HEK293 (cell line): Measurements from ENCODE around the gene IGSF11.

Experiments
- CTCF ChIA-PET: fragments of 350-600 bp; formaldehyde crosslinking; extraction: SDS; loops from one replicate; lab custom pipeline; 2021; ENCODE audit warnings: antibody characterized with exemption; lab: Yijun Ruan, JAX
- POLR2A ChIA-PET: fragments of 300-600 bp; formaldehyde crosslinking; extraction: SDS; loops from one replicate; lab custom pipeline; 2020; ENCODE audit warnings: antibody characterized with exemption, inconsistent platforms; lab: Yijun Ruan, JAX
- H3K27ac ChIP-seq: fragments of 200-500 bp; sonication (Bioruptor generic); 2 replicates; pipeline ENCODE4 v1.5.1; 2014; ENCODE audit warnings: low read depth, low read length, control low read depth, inconsistent platforms; ENCODE audit errors: extremely low read depth
- H3K36me3 ChIP-seq, 2 experiments: fragments of 200-500 bp in 1 of 2; sonication (Bioruptor generic) in 1 of 2; 1 replicate in 1 of 2; 2 replicates in 1 of 2; pipeline ENCODE4 v1.5.1; 2014 to 2017; ENCODE audit warnings: inconsistent platforms in 2 of 2, low read length in 2 of 2; ENCODE audit not compliant: control insufficient read depth in 2 of 2, insufficient read depth in 1 of 2
- H3K4me1 ChIP-seq: fragments of 200-500 bp; sonication (Bioruptor generic); 2 replicates; pipeline ENCODE4 v1.5.1; 2014; ENCODE audit warnings: mild to moderate bottlenecking, low read length, inconsistent platforms; ENCODE audit not compliant: control insufficient read depth, insufficient read depth
- H3K4me3 ChIP-seq: 2 replicates; pipeline ENCODE4 v1.5.1; 2011; ENCODE audit warnings: low read depth, mild to moderate bottlenecking, control low read depth, low read length, moderate library complexity
- H3K9me3 ChIP-seq: fragments of 200-500 bp; sonication (Bioruptor generic); 2 replicates; pipeline ENCODE4 v1.5.1; 2014; ENCODE audit warnings: low read depth, low read length, inconsistent platforms; ENCODE audit not compliant: control insufficient read depth, insufficient read depth
- SP2 ChIP-seq: fragments of 450-650 bp; formaldehyde crosslinking; IDR thresholded peaks from 2 replicates; pipeline ENCODE4 v1.5.1; 2016; ENCODE audit warnings: missing biosample characterization, missing genetic modification characterization
- SP7 ChIP-seq: fragments of 450-650 bp; formaldehyde crosslinking; IDR thresholded peaks from 2 replicates; pipeline ENCODE4 v1.5.1; 2016; ENCODE audit warnings: missing biosample characterization, missing genetic modification characterization
- ZBTB1 ChIP-seq: fragments of 450-650 bp; formaldehyde crosslinking; IDR thresholded peaks from 2 replicates; pipeline ENCODE4 v1.5.1; 2016; ENCODE audit warnings: missing biosample characterization, missing genetic modification characterization
- ZNF174 ChIP-seq: fragments of 450-650 bp; formaldehyde crosslinking; IDR thresholded peaks from 2 replicates; pipeline ENCODE4 v1.5.0; 2017; ENCODE audit warnings: missing biosample characterization, mild to moderate bottlenecking, missing genetic modification characterization
- ZNF214 ChIP-seq: fragments of 450-650 bp; formaldehyde crosslinking; IDR thresholded peaks from 2 replicates; pipeline ENCODE4 v1.5.1; 2017; ENCODE audit warnings: missing biosample characterization, mild to moderate bottlenecking, missing genetic modification characterization, borderline replicate concordance
- ZNF324 ChIP-seq: fragments of 450-650 bp; formaldehyde crosslinking; IDR thresholded peaks from 2 replicates; pipeline ENCODE4 v1.5.1; 2016; ENCODE audit warnings: missing biosample characterization, missing genetic modification characterization
- ZNF398 ChIP-seq: fragments of 450-650 bp; formaldehyde crosslinking; IDR thresholded peaks from 2 replicates; pipeline ENCODE4 v1.5.1; 2017; ENCODE audit warnings: missing biosample characterization, missing genetic modification characterization
- ZNF404 ChIP-seq: fragments of 450-650 bp; formaldehyde crosslinking; IDR thresholded peaks from 2 replicates; pipeline ENCODE4 v1.5.1; 2017; ENCODE audit warnings: missing biosample characterization, missing genetic modification characterization
- ZNF518A ChIP-seq: fragments of 450-650 bp; formaldehyde crosslinking; conservative IDR thresholded peaks from 2 replicates; pipeline ENCODE4 v1.5.1; 2016; ENCODE audit warnings: low read depth, missing biosample characterization, missing genetic modification characterization
- ZNF549 ChIP-seq: fragments of 450-650 bp; IDR thresholded peaks from 2 replicates; pipeline ENCODE4 v1.5.1; 2018; ENCODE audit warnings: missing biosample characterization, missing genetic modification characterization, mild to moderate bottlenecking, inconsistent platforms, moderate library complexity
- ZNF558 ChIP-seq: fragments of 450-650 bp; formaldehyde crosslinking; IDR thresholded peaks from 2 replicates; pipeline ENCODE4 v1.5.1; 2016; ENCODE audit warnings: missing biosample characterization, missing genetic modification characterization
- ZNF560 ChIP-seq: fragments of 450-650 bp; formaldehyde crosslinking; IDR thresholded peaks from 2 replicates; pipeline ENCODE4 v1.5.1; 2017; ENCODE audit warnings: missing biosample characterization, missing genetic modification characterization, borderline replicate concordance
- ZNF561 ChIP-seq: fragments of 450-650 bp; IDR thresholded peaks from 2 replicates; pipeline ENCODE4 v1.5.1; 2018; ENCODE audit warnings: missing biosample characterization, missing genetic modification characterization, borderline replicate concordance
- ZNF596 ChIP-seq: fragments of 450-650 bp; IDR thresholded peaks from 2 replicates; pipeline ENCODE4 v1.5.0; 2018; ENCODE audit warnings: missing biosample characterization, mild to moderate bottlenecking, missing genetic modification characterization, moderate library complexity
- ZNF610 ChIP-seq: fragments of 450-650 bp; formaldehyde crosslinking; IDR thresholded peaks from 2 replicates; pipeline ENCODE4 v1.5.1; 2016; ENCODE audit warnings: missing biosample characterization, missing genetic modification characterization, borderline replicate concordance
- ZNF629 ChIP-seq: fragments of 450-650 bp; formaldehyde crosslinking; IDR thresholded peaks from 2 replicates; pipeline ENCODE4 v1.5.1; 2017; ENCODE audit warnings: missing biosample characterization, missing genetic modification characterization
- ZNF785 ChIP-seq: fragments of 450-650 bp; formaldehyde crosslinking; IDR thresholded peaks from 2 replicates; pipeline ENCODE4 v1.5.1; 2016; ENCODE audit warnings: missing biosample characterization, missing genetic modification characterization
- TF ChIP-seq, protein P1 (sequence below): fragments of 450-650 bp; formaldehyde crosslinking; IDR thresholded peaks from 2 replicates; pipeline ENCODE4 v1.5.1; 2016; ENCODE audit warnings: missing biosample characterization, missing genetic modification characterization
- TF ChIP-seq, protein P2 (sequence below): fragments of 450-650 bp; formaldehyde crosslinking; IDR thresholded peaks from 2 replicates; pipeline ENCODE4 v1.5.1; 2016; ENCODE audit warnings: missing biosample characterization, missing genetic modification characterization, low read depth

The IGSF11 gene

DNA sequence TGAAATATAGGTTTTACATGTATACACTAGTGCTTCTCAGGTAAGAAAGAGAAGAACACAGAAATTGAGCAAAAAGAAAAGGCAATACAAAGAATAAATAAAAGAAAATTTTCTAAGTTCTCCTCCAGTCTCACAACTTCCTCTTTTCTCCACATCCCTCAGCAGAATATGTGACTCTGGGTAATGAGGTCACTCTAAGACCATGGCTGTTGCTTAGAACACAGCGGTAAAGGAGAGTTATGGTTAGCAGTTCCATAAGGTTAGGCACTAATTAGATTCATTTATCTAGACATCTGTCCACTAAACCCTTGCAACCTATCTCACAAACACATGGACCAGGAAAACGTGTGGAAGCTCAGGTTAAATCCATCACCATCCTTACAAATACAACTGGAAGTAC lies 47.9 kb downstream of the IGSF11 start (continued):
- TF ChIP-seq ZNF518A (tag by site-specific recombination) (no peak), SP7 (no peak), ZNF785 (tag by site-specific recombination) (no peak), ZNF629 (tag by site-specific recombination) (no peak), ZNF610 (tag by site-specific recombination) (no peak), ZNF174 (no peak), ZNF398 (tag by site-specific recombination) (no peak), ZBTB1 (tag by site-specific recombination) (no peak)

DNA sequence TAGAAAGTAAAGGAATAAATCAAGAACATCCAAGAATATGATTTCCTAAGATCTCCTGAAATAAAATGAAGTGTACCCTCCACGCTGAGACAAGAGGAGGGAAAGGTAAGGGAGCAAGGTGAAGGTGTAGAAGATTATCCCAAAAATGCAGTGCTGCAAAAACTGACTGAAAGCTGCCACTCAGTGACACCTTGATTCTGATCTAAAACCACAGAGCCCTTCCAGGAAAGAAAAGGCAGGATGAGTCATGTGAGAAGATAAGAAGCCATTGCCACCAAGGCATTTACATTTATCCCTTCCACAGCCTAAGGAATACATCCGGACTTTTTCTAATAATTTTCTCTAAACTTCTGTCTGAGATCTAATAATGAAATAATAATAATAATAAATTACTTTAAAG lies 49.9 kb downstream of the IGSF11 start:
- TF ChIP-seq ZNF561 (tag by site-specific recombination) (no peak), ZNF549 (tag by site-specific recombination) (no peak), ZNF404 (tag by site-specific recombination) (no peak), ZNF324 (tag by site-specific recombination) (no peak), ZNF558 (tag by site-specific recombination) (no peak), ZNF214 (no peak), ZNF560 (tag by site-specific recombination) (no peak), SP2 (tag by site-specific recombination) (no peak), ZNF596 (tag by site-specific recombination) (no peak)
- TF ChIP-seq, protein P1, sequence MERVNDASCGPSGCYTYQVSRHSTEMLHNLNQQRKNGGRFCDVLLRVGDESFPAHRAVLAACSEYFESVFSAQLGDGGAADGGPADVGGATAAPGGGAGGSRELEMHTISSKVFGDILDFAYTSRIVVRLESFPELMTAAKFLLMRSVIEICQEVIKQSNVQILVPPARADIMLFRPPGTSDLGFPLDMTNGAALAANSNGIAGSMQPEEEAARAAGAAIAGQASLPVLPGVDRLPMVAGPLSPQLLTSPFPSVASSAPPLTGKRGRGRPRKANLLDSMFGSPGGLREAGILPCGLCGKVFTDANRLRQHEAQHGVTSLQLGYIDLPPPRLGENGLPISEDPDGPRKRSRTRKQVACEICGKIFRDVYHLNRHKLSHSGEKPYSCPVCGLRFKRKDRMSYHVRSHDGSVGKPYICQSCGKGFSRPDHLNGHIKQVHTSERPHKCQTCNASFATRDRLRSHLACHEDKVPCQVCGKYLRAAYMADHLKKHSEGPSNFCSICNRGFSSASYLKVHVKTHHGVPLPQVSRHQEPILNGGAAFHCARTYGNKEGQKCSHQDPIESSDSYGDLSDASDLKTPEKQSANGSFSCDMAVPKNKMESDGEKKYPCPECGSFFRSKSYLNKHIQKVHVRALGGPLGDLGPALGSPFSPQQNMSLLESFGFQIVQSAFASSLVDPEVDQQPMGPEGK = no peak
- TF ChIP-seq, protein P2, sequence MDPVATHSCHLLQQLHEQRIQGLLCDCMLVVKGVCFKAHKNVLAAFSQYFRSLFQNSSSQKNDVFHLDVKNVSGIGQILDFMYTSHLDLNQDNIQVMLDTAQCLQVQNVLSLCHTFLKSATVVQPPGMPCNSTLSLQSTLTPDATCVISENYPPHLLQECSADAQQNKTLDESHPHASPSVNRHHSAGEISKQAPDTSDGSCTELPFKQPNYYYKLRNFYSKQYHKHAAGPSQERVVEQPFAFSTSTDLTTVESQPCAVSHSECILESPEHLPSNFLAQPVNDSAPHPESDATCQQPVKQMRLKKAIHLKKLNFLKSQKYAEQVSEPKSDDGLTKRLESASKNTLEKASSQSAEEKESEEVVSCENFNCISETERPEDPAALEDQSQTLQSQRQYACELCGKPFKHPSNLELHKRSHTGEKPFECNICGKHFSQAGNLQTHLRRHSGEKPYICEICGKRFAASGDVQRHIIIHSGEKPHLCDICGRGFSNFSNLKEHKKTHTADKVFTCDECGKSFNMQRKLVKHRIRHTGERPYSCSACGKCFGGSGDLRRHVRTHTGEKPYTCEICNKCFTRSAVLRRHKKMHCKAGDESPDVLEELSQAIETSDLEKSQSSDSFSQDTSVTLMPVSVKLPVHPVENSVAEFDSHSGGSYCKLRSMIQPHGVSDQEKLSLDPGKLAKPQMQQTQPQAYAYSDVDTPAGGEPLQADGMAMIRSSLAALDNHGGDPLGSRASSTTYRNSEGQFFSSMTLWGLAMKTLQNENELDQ = no peak
- Histone ChIP-seq H3K4me1 (no peaks in the 10 kb centered on the region), H3K4me3 (no peak overlapping the region), H3K36me3 (no peaks in the 10 kb centered on the region), H3K27ac (no peak overlapping the region), H3K9me3 (no peaks in the 10 kb centered on the region)
- ChIA-PET POLR2A (no interaction called here), CTCF (no interaction called here)
